CD14-positive monocyte (primary cell): ENCODE results near the gene PABPN1L. TPM values are rescaled to one million over a fixed set of nuclear protein-coding genes. Genes with fewer than 3 reads are reported as not detected.

ENCODE experiments used
- DNase-seq, 3 donors: peaks; one replicate each; pipeline ENCODE4 v3.0.0-alpha.2; 2011 to 2022
- H2AFZ ChIP-seq: 2 replicates; pipeline ENCODE4 v1.6.0; 2012; ENCODE audit warnings: mild to moderate bottlenecking, low read depth, low read length, inconsistent platforms; ENCODE audit not compliant: insufficient read depth, poor library complexity, severe bottlenecking
- H3K27ac ChIP-seq, 2 donors: 1 replicate in 1 of 2; 2 replicates in 1 of 2; pipeline ENCODE4 v1.5.1; 2012 to 2013; ENCODE audit warnings: low read length in 2 of 2, control low read depth in 1 of 2, inconsistent platforms in 1 of 2, low read depth in 1 of 2, mild to moderate bottlenecking in 1 of 2
- H3K27me3 ChIP-seq, 2 donors: one replicate each; pipeline versions ENCODE4 v1.6.0 to v1.6.1; 2011 to 2013; ENCODE audit warnings: low read length in 2 of 2; ENCODE audit not compliant: control insufficient read depth in 2 of 2, insufficient read depth in 2 of 2
- H3K36me3 ChIP-seq, 2 donors: replicated peaks in 1 of 2; 1 replicate in 1 of 2; 2 replicates in 1 of 2; pipeline versions ENCODE4 v1.5.1 to v1.6.1; 2012 to 2013; ENCODE audit warnings: low read length in 2 of 2, control low read depth in 1 of 2, inconsistent platforms in 1 of 2, mild to moderate bottlenecking in 1 of 2; ENCODE audit not compliant: insufficient read depth in 2 of 2, control insufficient read depth in 1 of 2
- H3K4me1 ChIP-seq, 2 donors: 1 replicate in 1 of 2; 2 replicates in 1 of 2; pipeline versions ENCODE4 v1.5.1 to v1.6.1; 2012 to 2013; ENCODE audit warnings: low read length in 2 of 2, control low read depth in 1 of 2, inconsistent platforms in 1 of 2, mild to moderate bottlenecking in 1 of 2, moderate library complexity in 1 of 2; ENCODE audit not compliant: insufficient read depth in 2 of 2, control insufficient read depth in 1 of 2
- H3K4me2 ChIP-seq: replicated peaks from 2 replicates; pipeline ENCODE3; 2012; ENCODE audit warnings: low read length, moderate library complexity, mild to moderate bottlenecking; ENCODE audit not compliant: poor library complexity, severe bottlenecking; ENCODE audit errors: extremely low read depth
- H3K4me3 ChIP-seq, 3 experiments: fragments of 200-600 bp in 1 of 3; sonication (generic) in 1 of 3; replicated peaks in 1 of 3; 1 replicate in 2 of 3; 2 replicates in 1 of 3; pipeline ENCODE4 v1.5.1; 2011 to 2013; ENCODE audit warnings: low read length in 3 of 3, mild to moderate bottlenecking in 3 of 3, control low read depth in 2 of 3, low read depth in 2 of 3, inconsistent platforms in 1 of 3, moderate library complexity in 1 of 3
- H3K79me2 ChIP-seq: 2 replicates; pipeline ENCODE4 v1.6.0; 2012; ENCODE audit warnings: mild to moderate bottlenecking, control low read depth, inconsistent platforms, low read length, moderate library complexity; ENCODE audit not compliant: insufficient read depth
- H3K9ac ChIP-seq: 2 replicates; pipeline ENCODE4 v1.6.0; 2017; ENCODE audit warnings: low read length, mild to moderate bottlenecking; ENCODE audit not compliant: insufficient read depth, poor library complexity, severe bottlenecking
- H3K9me3 ChIP-seq, 2 donors: replicated peaks in 1 of 2; 1 replicate in 1 of 2; 2 replicates in 1 of 2; pipeline versions ENCODE4 v1.5.1 to v1.6.1; 2012 to 2013; ENCODE audit warnings: low read length in 2 of 2, control low read depth in 1 of 2; ENCODE audit not compliant: control insufficient read depth in 1 of 2, insufficient read depth in 1 of 2
- H4K20me1 ChIP-seq: 2 replicates; pipeline ENCODE4 v1.6.0; 2012; ENCODE audit warnings: mild to moderate bottlenecking, low read length, control low read depth, moderate library complexity; ENCODE audit not compliant: insufficient read depth
- H3K27ac Mint-ChIP-seq, 7 donors: one replicate each; pipeline ENCODE4 v1.8.0; 2020; ENCODE audit warnings: mild to moderate bottlenecking in 7 of 7, mixed read lengths in 7 of 7, moderate library complexity in 6 of 7, inconsistent platforms in 2 of 7
- H3K27me3 Mint-ChIP-seq, 3 donors: one replicate each; pipeline ENCODE4 v1.8.0; 2021 to 2022; ENCODE audit warnings: low read depth in 3 of 3, mild to moderate bottlenecking in 3 of 3, mixed read lengths in 3 of 3, moderate library complexity in 3 of 3, inconsistent platforms in 1 of 3
- H3K36me3 Mint-ChIP-seq, 2 donors: one replicate each; pipeline ENCODE4 v1.8.0; 2020; ENCODE audit warnings: mixed read lengths in 2 of 2, inconsistent platforms in 1 of 2, mild to moderate bottlenecking in 1 of 2
- H3K4me1 Mint-ChIP-seq: one replicate; pipeline ENCODE4 v1.8.0; 2020; ENCODE audit warnings: mild to moderate bottlenecking, mixed read lengths
- H3K4me3 Mint-ChIP-seq, 2 donors: one replicate each; pipeline ENCODE4 v1.8.0; 2020; ENCODE audit warnings: mild to moderate bottlenecking in 2 of 2, mixed read lengths in 2 of 2, moderate library complexity in 1 of 2
- H3K9me3 Mint-ChIP-seq, 7 donors: one replicate each; pipeline ENCODE4 v1.8.0; 2020 to 2022; ENCODE audit warnings: mixed read lengths in 7 of 7, mild to moderate bottlenecking in 6 of 7, moderate library complexity in 6 of 7, inconsistent platforms in 2 of 7
- CTCF ChIP-seq: fragments of 200-600 bp; IDR thresholded peaks from one replicate; pipeline ENCODE4 v1.8.0; 2022; ENCODE audit warnings: antibody characterized with exemption, mild to moderate bottlenecking
- WGBS: methylation state at CpG from one replicate; pipeline ENCODE4 v1.1.5; 2013; ENCODE audit warnings: missing lambda C conversion rate; ENCODE audit not compliant: insufficient coverage; 5-methylcytosine and 5-hydroxymethylcytosine counted together
- intact Hi-C, 2 donors: fragments of 100-400 bp; cut with micrococcal nuclease; formaldehyde crosslinking; loops; one replicate each; pipeline versions ENCODE4 v1.15.0 to v1.15.1; 2023
- polyA minus RNA-seq: library from RNA; depleted of rRNA, polyadenylated mRNA; stranded (reverse); fragments of >200 nt; gene quantifications from 2 replicates; pipeline ENCODE4 v1.2.3, GENCODE V29; 2012
- polyA plus RNA-seq, 3 donors: library from polyadenylated mRNA; depleted of rRNA in 1 of 3; unstranded in 2 of 3; stranded (reverse) in 1 of 3; fragments of 300-500 nt in 2 of 3; fragments of >200 nt in 1 of 3; fragmentation: Illumina TruSeq in 2 of 3; gene quantifications; 1 replicate in 2 of 3; 2 replicates in 1 of 3; pipeline ENCODE4 v1.2.3, GENCODE V29; 2012 to 2021
- total RNA-seq, 12 experiments: library from RNA in 1 of 12; stranded (reverse) in 1 of 12; fragments of 120-200 nt in 1 of 12; gene quantifications; one replicate each; pipeline ENCODE4 v1.2.4 and lab custom pipeline; 2013 to 2026; ENCODE audit warnings: mixed read lengths in 6 of 12, inconsistent platforms in 1 of 12

The PABPN1L gene, protein sequence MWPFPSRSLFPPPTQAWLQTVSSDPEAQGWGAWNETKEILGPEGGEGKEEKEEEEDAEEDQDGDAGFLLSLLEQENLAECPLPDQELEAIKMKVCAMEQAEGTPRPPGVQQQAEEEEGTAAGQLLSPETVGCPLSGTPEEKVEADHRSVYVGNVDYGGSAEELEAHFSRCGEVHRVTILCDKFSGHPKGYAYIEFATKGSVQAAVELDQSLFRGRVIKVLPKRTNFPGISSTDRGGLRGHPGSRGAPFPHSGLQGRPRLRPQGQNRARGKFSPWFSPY
- total RNA-seq (2013): 0.27 TPM
- polyA plus RNA-seq (under 1 TPM in 1 of 3 donors, not detected in 2; 0.39 TPM), polyA minus RNA-seq (0.28 TPM in 1 of 2 replicates, not detected in the other), total RNA-seq (lab: John Stamatoyannopoulos, UW) (0 to 0.62 (median 0.30) reads per million in 11 experiments)

DNA sequence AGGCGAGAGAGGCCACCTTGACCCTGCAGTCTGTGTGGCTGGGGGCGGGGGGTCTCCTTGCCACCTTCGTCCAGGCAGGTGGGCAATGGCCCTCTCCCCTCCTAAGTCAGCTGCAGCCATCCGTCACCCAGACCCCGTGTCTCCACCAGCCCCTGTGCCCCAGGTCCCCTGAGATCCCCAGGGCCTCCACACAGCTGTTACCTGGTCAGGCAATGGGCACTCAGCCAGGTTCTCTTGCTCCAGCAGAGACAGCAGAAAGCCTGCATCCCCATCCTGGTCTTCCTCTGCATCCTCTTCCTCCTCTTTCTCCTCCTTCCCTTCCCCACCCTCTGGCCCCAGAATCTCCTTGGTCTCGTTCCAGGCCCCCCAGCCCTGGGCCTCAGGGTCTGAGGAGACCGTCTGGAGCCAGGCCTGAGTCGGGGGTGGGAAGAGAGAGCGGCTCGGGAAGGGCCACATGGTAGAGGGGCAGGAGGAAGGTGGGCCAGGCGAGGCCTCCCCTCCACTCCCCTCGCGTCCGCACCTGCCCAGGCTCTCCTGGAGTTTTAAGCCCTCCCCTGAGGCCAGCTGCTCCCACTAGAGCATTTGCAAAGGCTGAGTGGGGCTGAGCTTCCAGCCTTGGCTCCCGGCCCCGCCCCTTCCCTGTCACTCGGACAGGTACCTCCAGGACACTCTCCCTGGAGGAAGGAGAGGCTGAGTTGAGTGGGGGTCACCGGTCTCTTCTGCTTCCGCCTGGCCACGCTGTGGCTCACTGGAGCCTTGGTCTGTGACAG, at the start of gene PABPN1L:
PABPN1L (minus strand) TSS at position 510 of the 770 bp plus-strand sequence; CDS start at position 456, 54 bp downstream.
- Histone ChIP-seq H2AFZ (no peak within 1 kb of the TSS), H3K9ac (no peak within 1 kb of the TSS), H3K4me2 (no peak within 1 kb of the TSS), H3K4me3 (no peak within 1 kb of the TSS), H3K4me1 (peaks cover 0 to 7% of the 10 kb centered on the region in 2 donors), H3K79me2 (no peaks in the 10 kb centered on the region), H3K36me3 (peaks cover 13 to 15% of the 10 kb centered on the region in 2 donors), H3K9me3 (no peaks in the 10 kb centered on the region), H3K27ac (no peak within 1 kb of the TSS), H3K27me3 (peaks cover 0 to 14% of the 10 kb centered on the region in 2 donors), H4K20me1 (peaks cover 5% of the 10 kb centered on the region)
- intact Hi-C loops: no loop called here
- DNase-seq: no peak
- H3K4me3 Mint-ChIP-seq: no peak within 1 kb of the TSS
- H3K27ac Mint-ChIP-seq: no peak within 1 kb of the TSS
- no peak for TF ChIP-seq CTCF
- 89% methylated on average over 13 of the region's 20 CpGs for WGBS
- H3K9me3 Mint-ChIP-seq: peaks cover 0 to 5% (median 0%) of the 10 kb centered on the region in 7 donors
- peaks cover 18 to 28% (median 24%) of the 10 kb centered on the region in 3 donors for H3K27me3 Mint-ChIP-seq
- peaks cover 7% of the 10 kb centered on the region for H3K4me1 Mint-ChIP-seq
- H3K36me3 Mint-ChIP-seq: peaks cover 16 to 19% of the 10 kb centered on the region in 2 donors

DNA sequence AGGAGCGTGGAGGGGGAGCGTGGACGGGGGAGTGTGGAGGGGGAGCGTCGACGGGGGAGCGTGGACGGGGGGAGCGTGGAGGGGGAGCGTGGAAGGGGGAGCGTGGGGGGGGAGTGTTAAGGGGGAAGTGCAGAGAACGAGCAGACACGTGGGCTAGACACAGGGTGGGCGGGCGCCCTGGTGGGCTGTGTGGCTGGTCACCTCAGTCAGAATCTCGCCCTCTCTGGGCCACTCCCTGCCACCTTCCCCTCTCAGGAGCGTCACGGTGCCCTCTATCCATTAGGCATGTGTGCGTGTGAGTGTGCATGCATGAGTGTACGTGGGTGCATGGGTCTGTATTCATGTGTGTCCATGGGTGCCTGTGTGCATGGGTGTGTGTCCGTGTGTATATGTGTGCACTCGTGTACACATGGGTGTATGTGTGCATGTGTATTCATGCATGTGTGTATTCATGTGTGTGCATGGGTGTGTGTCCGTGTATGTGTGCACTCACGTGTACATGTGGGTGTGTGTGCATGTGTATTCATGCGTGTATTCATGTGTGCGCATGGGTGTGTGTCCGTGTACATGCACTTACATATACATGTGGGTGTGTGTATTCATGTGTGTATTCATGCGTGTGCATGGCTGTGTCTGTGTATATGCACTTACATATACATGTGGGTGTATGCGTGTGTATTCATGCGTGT, 49.3 kb upstream of the PABPN1L start:
- H3K27me3 ChIP-seq: no peaks in the 10 kb centered on the region
- H3K79me2 ChIP-seq: peaks cover 72% of the 10 kb centered on the region
- peaks cover 0 to 3% (median 1%) of the 10 kb centered on the region in 3 donors for H3K27me3 Mint-ChIP-seq
- no peak for DNase-seq
- 96% methylated on average over 11 of the region's 30 CpGs for WGBS
- peaks cover 0 to 7% (median 2%) of the 10 kb centered on the region in 7 donors for H3K9me3 Mint-ChIP-seq
- no peak overlapping the region for H3K27ac Mint-ChIP-seq
- H3K27ac ChIP-seq: no peak overlapping the region
- intact Hi-C loops: no loop called here
- H3K9ac ChIP-seq: no peak overlapping the region
- H3K4me1 ChIP-seq: peaks cover 4 to 6% of the 10 kb centered on the region in 2 donors
- H3K36me3 Mint-ChIP-seq: peaks cover 25 to 57% of the 10 kb centered on the region in 2 donors
- H3K4me3 ChIP-seq: no peak overlapping the region
- H3K36me3 ChIP-seq: peaks cover 14 to 40% of the 10 kb centered on the region in 2 donors
- no peak for TF ChIP-seq CTCF
- peaks cover 7% of the 10 kb centered on the region for H3K4me1 Mint-ChIP-seq
- H3K9me3 ChIP-seq: peaks cover 0 to 9% of the 10 kb centered on the region in 2 donors
- peaks cover 99% of the 10 kb centered on the region for H4K20me1 ChIP-seq
- H2AFZ ChIP-seq: no peak overlapping the region
- no peak overlapping the region for H3K4me3 Mint-ChIP-seq
- H3K4me2 ChIP-seq: no peak overlapping the region
